Measurements from ENCODE around the gene TAS2R14.

TAS2R14 gene, protein sequence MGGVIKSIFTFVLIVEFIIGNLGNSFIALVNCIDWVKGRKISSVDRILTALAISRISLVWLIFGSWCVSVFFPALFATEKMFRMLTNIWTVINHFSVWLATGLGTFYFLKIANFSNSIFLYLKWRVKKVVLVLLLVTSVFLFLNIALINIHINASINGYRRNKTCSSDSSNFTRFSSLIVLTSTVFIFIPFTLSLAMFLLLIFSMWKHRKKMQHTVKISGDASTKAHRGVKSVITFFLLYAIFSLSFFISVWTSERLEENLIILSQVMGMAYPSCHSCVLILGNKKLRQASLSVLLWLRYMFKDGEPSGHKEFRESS

DNA sequence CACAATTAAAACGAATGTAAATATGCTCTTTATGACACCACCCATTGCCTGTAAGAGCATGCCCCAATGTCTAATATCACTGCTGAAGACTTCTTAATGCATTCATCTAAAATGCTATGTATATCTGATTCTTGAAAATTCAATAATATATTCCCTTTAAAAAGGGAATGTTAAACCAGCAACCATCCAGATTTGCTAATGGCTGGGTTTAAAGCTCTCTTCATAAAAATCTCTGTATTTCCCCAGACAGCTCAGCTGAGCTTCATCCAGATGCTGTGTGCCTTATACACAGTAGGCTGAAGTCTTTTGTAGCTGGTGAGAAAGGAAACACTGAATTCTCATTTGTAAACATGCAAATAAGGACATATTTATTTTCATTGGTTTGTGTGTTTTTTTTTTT lies at the start of gene TAS2R14:
TAS2R14 (minus strand) TSS at position 101 of the 400 bp plus-strand sequence; CDS start at position 45, 56 bp downstream.
- DNase-seq (ENCODE audit: low read depth), result no peak

DNA sequence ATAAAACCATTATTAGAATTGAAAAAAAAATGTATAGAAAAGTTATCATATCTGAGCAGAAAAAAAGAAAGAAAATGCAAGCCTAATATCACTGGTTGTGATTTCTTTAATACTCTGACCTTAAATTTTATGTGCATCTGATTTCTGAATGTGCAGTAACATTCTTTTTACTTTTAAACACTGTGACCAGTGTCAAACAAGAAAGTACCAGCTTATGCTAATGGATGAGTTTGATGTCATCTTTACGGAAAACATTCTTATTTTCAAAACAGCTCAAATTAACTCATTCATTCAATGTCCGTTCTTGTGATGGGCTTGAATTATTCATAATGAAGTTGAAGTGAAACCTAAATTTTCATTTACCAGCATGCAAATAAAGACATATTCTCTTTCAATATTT lies 47.7 kb upstream of the TAS2R14 start, which contains the start of gene TAS2R50:
TAS2R50 (minus strand) TSS at position 101 of the 400 bp plus-strand sequence; CDS start at position 49, 52 bp downstream.
- DNase-seq (ENCODE audit: low read depth), result no peak

DNA sequence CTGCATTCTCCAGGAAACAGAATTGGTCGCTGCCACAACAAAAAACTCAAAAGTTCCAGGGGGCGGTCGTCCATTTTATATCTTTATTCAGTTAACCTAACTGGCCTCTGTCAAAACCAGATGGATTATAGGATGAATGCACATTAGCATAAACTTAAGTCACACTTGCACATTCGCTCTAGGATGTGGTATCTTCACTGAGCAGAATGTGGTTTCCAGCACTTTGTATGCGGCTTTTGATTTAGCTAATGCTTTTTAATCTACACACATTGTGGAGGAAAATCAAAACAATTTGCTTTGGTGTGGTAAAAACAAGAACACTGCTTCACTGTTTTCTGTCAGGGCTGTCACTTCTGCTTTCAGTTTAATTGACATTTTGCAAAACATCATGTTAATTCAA lies 43.2 kb upstream of the TAS2R14 start:
- DNase-seq (ENCODE audit: low read depth), result peak; percentile 13

DNA sequence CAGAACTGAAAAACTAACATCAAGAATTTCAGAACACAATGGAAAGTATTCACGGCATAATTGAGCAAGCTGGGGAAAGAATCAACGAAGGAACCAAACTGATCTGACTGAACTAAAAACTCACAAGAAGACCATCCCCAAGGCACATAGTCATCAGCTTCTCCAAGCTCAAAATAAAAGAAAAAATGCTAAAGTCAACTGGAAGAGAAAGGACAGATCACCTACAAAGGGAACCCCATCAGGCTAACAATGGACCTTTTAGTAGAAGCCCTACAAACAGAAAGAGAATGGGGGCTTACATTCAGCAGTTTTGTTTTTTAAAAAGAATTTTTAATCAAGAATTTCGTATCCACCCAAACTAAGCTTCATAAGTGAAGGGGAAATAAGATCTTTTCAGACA lies 35.9 kb upstream of the TAS2R14 start:
- DNase-seq (ENCODE audit: low read depth), result no peak

DNA sequence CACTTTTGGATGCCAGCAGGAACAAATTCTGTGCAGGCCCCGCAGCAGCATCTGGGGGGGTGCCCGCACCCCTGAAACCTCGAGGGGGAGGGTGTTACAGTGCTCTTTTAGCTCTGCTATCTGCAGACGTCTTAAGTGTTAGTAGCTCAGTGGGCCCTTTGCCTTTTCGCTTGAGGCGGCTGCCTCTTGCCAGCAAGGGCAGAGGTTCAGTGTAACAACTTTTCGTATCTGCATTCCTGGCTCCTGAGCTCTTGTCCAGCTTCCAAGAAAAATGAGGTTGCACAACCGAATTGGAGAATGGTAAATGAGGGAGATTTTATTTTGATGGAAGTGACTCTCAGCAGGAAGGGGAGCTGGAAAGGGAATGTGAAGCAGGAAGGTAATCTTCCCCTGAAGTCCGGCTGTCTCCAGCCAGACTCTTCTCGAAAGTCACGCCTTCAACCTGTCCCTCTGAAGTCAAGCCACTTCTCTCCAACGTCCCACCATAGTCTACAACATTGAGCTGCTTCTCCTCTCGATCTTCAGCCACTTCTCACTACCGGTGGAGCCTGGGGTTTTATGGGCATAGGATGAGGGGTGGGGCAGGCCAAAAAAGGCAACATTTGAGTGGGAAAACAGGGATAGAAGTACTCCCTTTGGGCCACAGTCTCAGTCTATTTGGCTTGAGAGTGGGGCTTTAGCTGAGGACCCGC lies 29.8 kb upstream of the TAS2R14 start:
- DNase-seq (ENCODE audit: low read depth), result no peak

DNA sequence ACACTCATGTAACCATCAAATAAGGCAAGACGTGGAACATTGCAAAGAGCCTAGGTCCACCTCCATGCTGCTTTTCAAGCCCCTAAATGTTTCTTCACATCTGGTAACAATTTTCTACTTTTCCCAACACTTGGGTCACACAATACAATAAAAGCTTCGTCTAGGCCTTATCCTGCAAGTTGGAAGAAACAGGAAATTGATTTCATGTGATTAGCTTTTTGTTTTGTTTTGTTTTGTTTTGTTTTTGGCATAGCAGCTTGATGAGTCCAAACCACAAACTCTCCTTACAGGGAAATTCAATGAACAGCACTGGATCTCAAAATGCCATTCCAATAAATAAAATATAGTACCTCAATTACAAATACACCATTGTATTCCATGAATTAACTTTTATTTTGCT lies 28.3 kb upstream of the TAS2R14 start:
- no peak for DNase-seq (ENCODE audit: low read depth)

DNA sequence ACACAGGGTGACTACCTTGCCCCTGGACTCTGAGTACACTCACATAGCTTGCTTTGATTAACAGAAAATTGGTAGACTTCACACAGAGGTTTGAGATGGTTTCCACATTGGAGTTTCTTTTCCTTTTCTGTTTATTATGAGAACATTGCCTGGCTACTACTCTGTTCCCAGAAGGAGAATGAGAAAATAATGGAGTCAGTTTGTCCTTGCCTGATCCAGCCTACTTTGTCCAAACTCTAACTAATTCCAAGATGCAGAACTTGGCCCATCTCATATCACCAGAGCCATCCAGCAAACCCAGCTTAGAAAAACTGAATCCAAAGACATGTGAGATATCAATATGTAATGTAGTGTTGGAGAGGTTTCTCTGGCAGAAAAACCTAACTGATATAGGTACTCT lies 27.3 kb upstream of the TAS2R14 start:
- DNase-seq (ENCODE audit: low read depth), result no peak

DNA sequence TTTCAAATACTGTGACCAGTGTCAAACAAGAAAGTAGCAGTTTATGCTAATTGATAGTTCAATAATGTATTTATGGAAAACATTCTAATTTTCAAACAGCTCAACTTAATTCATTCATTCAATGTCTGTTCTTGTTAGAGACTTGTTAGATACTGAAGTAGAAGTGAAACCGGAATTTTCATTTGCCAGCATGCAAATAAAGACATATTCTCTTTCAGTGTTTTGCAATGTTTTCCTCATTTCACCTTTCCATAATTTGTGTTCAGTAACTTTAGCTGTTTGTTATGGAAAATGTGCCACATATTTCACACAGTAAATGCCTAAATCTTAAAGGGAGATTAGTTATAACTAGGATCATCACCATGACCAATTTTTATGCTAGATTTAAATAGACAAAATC lies 26.4 kb upstream of the TAS2R14 start:
- DNase-seq (ENCODE audit: low read depth), result no peak

DNA sequence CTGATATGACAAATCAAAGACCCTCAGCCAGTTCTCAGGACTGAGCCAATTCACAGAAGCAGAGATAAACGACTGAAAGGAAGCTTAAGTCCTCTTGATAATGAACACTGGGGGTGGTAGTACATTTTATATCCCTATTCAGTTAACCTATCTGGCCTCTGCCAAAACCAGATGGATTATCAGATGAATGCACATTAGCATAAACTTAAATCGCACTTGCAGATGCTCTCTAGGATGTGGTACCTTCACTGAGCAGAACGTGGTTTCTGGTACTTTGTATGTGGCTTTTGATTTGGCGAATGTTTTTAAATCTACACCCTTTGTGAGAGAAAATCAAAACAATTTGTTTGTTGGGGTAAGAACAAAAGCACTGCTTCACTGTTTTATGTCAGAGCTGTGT lies 21.1 kb upstream of the TAS2R14 start:
- DNase-seq (ENCODE audit: low read depth), result no peak

DNA sequence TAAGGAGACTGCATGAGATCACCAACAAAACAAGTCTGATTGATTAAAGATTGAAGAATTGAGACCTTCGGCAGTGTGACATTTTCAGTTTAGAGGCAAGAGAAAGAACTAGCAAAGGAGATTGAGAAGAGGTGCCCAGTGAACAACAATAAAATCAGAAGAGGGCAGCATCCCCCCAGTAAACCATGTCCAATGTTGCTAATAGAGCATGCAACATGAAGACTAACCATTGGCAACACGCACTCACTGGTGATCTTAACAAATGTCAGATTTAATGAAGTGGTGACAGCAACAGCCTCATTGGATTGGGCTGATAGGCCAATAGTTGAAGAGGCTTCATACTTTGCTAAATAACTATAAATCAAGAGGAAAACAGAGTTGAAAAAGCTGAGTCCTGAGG lies 20.7 kb upstream of the TAS2R14 start:
- DNase-seq (ENCODE audit: low read depth), result no peak

DNA sequence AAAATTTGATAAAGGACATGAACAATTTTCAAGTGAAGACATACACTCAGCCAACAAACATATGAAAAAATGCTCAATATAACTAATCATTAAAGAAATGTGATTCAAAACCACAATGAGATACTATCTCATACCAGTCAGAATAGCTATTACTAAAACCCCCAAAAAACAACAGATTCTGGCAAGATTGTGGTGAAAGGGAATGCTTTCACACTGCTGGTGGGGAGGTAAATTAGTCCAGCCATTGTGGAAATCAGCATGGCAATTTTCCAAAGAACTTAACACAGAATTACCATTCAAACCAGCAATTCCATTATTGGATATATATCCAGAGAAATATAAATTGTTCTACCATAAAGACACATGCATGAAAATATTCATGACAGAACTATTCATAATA lies 18.7 kb upstream of the TAS2R14 start:
- DNase-seq (ENCODE audit: low read depth), result no peak

DNA sequence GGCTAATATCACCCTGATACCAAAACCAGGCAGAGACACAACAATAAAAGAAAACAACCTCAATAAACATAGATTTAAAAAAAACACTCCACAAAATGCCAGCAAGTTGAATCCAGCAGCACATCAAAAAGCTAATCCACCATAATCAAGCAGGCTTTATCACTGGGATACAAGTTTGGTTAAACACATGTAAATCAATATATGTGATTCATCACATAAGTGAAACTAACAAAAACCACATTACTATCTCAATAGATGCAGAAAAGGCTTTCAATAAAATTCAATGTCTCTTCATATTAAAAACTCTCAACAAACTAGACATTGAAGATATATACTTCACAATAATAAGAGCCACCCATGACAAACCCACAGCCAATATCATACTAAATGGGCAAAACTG lies 17.0 kb upstream of the TAS2R14 start:
- DNase-seq (ENCODE audit: low read depth), result no peak

DNA sequence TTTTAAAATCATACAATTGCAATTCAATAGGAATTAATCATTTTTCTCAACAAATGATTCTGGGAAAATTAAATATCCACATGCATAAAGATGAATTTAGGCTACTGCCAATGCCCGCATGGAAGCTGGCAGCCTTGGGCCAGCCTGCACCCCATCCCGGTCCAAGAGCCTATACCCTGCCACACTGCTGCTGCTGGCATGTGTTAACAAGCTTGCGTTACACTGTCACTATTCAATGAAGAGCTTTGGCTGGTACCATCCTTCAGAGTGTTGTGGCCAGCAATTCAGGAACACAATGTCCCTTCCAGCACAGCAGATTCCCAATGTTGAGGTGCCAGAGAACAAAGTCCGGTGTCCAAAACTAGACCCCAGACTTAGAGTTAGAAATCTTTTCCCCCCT lies 13.6 kb upstream of the TAS2R14 start:
- DNase-seq (ENCODE audit: low read depth), result no peak

DNA sequence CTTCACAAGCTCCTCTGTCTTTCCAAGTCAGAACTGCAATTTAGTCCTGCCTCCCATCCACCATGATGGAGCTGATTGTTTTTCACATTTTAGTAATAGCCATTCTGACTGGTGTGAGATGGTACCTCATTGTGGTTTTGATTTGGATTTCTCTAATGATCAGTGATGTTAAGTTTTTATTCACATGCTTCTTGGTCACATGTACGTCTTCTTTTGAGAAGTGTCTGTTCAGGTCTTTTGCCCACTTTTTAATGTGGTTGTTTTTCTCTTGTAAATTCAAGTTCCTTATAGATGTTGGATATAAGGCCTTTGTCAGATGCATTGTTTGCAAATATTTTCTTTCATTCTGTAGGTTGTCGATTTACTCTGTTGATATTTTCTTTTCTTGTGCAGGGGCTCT lies 4.1 kb upstream of the TAS2R14 start:
- DNase-seq (ENCODE audit: low read depth), result no peak

DNA sequence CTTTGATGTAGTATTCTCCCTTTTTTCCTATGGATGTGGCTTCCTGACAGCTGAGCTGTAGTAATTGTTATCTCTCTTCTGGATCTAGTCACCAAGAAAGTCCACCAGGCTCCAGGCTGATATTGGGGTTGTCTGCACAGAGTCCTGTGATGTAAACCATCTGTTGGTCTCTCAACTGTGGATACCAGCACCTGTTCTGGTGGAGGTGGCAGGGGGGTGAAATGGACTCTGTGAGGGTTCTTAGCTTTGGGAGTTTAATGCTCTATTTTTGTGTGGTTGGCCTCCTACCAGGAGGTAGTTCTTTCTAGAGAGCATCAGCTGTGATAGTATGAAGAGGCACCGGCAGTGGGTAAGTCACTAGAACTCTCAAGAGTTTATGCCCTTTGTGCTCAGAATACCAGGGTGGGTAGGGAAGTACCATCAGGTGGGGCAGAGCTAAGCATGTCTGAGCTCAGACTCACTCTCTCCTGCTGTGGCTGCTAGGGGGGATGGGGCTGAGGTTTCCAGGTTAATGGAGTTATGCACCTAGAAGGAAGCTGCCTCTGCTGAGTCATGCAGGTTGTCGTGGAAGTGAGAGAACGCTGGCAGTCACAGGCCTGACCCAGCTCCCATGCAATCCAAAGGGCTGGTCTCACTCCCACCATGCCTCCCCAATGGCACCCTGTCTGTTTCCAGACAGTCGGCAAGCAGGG lies 3.0 kb upstream of the TAS2R14 start:
- DNase-seq (ENCODE audit: low read depth), result no peak

DNA sequence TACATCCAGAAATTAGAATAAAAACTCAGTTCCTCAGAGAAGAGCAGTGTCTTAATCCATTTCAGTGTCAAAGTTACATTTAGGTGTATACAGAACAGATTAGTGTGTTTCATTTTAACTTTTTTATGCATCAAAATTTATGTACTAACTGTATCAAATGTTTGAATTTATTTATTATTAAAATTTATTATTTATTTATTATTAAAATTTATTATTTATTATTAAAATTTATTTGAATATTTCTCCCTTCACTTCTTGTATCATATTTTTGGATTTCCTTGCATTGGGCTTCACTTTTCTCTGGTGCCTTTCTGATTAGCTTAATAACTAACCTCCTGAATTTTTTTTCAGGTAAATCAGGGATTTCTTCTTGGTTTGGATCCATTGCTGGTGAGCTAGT lies 2.3 kb upstream of the TAS2R14 start:
- no peak for DNase-seq (ENCODE audit: low read depth)

DNA sequence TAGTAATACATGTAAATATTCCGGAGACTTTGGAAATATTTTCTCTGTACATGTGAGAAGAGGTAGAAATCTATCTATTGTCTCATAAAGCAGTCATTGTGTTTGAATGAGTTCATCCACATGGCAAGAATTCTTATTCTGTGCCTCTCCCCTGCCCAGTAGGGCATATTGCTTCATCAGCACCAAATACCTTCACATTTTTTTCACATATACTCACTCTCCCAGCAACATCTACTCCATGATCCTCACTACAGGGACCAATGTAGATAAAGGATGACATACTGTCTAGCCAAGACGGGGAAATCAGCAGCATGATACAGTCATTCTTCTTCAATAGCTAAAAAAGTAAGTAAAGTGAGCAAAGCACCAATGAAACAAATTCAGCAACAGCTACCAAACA lies 1.3 kb upstream of the TAS2R14 start:
- no peak for DNase-seq (ENCODE audit: low read depth)

DNA sequence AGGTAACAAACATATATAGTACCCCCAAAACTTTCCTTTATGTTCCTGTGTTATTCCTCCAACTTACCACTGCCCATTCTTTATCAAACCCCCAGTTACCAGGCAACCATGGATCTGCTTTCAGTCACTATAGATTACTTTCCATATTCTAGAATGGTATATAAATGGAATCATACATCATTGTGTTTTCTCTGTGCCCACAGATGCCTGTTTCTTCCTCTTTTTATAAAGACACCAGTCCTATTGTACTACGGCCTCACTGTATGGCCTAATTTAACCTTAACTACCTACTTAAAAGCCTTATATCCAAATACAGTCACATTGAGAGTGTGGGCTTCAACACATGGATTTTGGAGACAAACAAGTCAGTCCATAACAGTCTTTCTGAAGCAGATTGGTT lies 2.6 kb downstream of the TAS2R14 start:
- no peak for DNase-seq (ENCODE audit: low read depth)

DNA sequence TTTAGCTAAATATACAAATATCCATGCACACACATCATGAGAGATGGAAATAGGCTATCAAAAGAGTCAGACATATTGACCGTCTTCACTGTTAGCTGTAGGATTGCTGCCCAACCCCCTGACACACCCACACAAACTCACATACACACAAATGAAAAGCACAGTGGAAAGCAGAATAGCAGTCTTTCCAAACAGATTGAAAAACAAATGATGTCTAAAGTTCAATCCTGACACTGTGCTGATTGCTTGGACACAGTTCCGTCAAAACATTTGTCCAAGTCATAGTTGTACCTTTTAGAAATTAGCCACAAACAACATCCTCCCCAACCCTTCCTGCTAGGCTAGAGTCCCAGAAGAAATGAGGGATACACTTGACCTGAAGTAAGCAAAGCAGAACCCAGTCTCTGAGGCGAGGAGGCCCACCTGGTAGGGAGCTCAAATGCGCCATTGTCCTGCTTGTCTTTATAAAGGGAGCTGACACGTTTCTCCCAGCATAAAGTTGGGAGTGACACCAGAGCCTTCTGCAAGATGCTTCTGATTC lies 10.2 kb downstream of the TAS2R14 start, which contains the start of gene PRH2:
PRH2 (plus strand) TSS at position 491 of the 541 bp plus-strand sequence; CDS start at position 529, 38 bp downstream.
- DNase-seq (ENCODE audit: low read depth), result no peak

DNA sequence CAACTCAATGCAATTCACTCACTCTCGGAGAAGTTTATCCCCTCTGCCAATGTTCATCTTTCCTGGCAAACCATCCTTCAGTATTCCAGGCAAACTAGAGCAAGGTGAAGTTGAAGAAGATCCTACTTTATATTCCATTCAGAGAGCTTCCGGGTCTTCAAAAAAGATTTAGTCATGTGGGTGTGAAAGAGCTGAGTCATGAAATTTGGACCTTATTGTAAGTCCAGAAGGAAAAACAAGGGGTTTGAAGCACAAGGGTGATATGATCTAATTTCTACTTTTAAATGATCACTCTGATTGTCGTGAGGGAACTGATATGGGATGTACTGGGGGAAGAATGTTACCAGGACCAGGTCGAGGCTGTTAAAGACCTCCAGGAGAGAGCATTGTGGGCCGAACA lies 12.8 kb downstream of the TAS2R14 start:
- DNase-seq (ENCODE audit: low read depth), result no peak

DNA sequence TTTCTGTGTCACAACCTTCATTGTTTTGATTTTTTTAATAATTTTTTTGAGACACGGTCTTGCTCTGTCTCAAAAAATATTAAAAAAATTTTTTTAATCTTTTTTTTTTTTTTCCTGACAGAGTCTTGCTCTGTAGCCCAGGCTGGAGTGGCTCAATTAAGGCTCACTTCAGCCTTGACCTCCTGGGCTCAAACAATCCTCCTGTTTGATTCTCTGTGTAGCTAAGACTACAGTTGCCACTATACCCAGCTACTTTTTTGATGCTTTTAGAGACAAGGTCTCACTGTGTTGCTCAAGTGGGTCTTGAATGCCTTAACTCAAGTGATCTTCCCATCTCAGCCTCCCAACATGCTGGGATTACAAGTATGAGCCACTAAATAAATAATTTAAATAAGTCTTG lies 19.3 kb downstream of the TAS2R14 start:
- DNase-seq (ENCODE audit: low read depth), result no peak

DNA sequence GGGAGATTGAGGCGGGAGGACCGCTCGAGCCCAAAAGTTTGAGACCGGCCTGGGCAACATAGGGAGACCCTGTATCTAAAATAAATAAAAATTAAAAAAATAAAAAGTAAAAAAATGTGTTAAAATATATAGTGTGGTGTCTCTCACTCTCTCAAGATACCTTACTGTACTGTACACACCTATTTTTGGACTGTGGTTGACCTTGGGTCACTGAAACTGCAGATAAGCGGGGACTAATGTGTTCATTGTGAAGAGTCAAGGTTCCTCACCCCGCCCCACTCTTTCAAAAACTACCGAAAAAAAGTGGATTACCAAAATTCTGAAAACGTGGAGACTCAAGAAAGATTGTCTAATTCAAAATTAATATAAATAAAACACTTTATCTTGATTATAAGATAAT lies 28.7 kb downstream of the TAS2R14 start:
- DNase-seq (ENCODE audit: low read depth), result no peak

DNA sequence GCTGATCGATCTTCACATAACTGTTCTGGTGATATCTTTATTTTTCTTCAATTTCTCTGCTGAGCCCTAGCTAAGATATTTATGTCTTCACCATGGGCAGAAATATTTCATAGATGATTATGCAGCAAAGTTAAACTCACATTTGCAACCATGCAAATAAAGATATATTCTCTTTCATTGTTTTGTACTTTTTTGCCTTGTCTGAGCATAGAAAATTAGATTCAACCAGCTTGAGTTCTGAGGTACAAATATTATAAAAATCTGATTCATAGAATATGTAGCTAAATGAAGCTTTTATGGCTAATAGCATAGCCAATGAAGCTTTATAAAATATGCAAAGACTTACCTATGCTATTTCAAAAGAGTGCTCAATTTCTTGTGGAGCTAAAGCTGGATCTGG lies 29.6 kb downstream of the TAS2R14 start, which contains the start of gene TAS2R13:
TAS2R13 (minus strand) TSS at position 101 of the 400 bp plus-strand sequence. CDS start 264 bp downstream, outside the sequence.
- no peak for DNase-seq (ENCODE audit: low read depth)
